D341Med (cell line): ENCODE results near the gene HOXD8.

Experiments
- DNase-seq: peaks from one replicate; pipeline ENCODE4 v3.0.0; 2012; ENCODE audit warnings: low spot score

The HOXD8 gene

GRCh38 chr2:176103742-176104315 lies 25.7 kb upstream of the HOXD8 start:
- DNase-seq, result no peak

- DNase-seq, result no peak
Observed at GRCh38 chr2:176104316-176105077, 25.0 kb upstream of the HOXD8 start.

GRCh38 chr2:176105078-176105729 lies 24.3 kb upstream of the HOXD8 start:
- DNase-seq, result no peak

- no peak for DNase-seq
Observed at GRCh38 chr2:176105730-176106580, 23.6 kb upstream of the HOXD8 start.

- DNase-seq, result no peak
Observed at GRCh38 chr2:176106581-176107539, 22.6 kb upstream of the HOXD8 start, which contains the start of gene HOXD11. Gene HOXD11, plus strand, starts transcription at chr2:176107280. Its CDS starts 76 bp downstream, at chr2:176107356.

GRCh38 chr2:176107731-176108181 lies 21.7 kb upstream of the HOXD8 start:
- DNase-seq, result no peak

GRCh38 chr2:176109192-176109901 lies 20.2 kb upstream of the HOXD8 start:
- DNase-seq, result no peak

- DNase-seq, result no peak
Observed at GRCh38 chr2:176109946-176110345, 19.6 kb upstream of the HOXD8 start.

GRCh38 chr2:176110415-176111308 lies 18.8 kb upstream of the HOXD8 start:
- no peak for DNase-seq

- DNase-seq, result peak; percentile 69
Observed at GRCh38 chr2:176111309-176111663, 18.2 kb upstream of the HOXD8 start.

GRCh38 chr2:176111846-176112374 lies 17.6 kb upstream of the HOXD8 start:
- DNase-seq, result no peak

GRCh38 chr2:176112375-176113302 lies 16.9 kb upstream of the HOXD8 start:
- no peak for DNase-seq

GRCh38 chr2:176114120-176114929 lies 15.2 kb upstream of the HOXD8 start:
- no peak for DNase-seq

GRCh38 chr2:176114930-176115625 lies 14.4 kb upstream of the HOXD8 start:
- no peak for DNase-seq

GRCh38 chr2:176115883-176116813 lies 13.4 kb upstream of the HOXD8 start, which contains the start of gene HOXD10:
Gene HOXD10, plus strand, starts transcription at chr2:176116778. Its CDS starts 56 bp downstream, at chr2:176116834.
- no peak for DNase-seq
